ENCODE data around the gene DENND10. TPM values are rescaled to one million over a fixed set of nuclear protein-coding genes. Genes with fewer than 3 reads are reported as not detected.

DENND10 gene
- total RNA-seq, 2 experiments from 2014 or later = 39.9 to 41.3 TPM

DNA sequence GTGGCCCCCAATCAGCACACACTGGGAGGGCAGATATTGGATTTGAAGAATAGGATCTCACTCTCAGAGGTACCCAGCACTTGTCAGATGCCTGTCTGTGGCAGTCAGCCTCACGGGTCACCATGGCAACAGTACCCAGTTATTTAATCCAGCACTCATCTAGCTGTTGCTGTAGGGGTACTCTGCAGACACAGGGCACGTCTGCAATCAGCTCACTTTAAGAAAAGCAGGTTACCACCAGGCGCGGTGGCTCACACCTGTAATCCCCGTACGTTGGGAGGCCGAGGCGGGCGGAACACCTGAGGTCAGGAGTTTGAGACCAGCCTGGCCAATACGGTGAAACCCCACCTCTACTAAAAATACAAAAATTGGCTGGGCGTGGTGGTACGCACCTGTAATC, 49.7 kb downstream of the DENND10 start:
- peaks cover 54% of the 10 kb centered on the region for H3K36me3 Mint-ChIP-seq (ENCODE audit: low read depth)
- POLR2A ChIA-PET = no interaction called here
- ATAC-seq = no peak

DNA sequence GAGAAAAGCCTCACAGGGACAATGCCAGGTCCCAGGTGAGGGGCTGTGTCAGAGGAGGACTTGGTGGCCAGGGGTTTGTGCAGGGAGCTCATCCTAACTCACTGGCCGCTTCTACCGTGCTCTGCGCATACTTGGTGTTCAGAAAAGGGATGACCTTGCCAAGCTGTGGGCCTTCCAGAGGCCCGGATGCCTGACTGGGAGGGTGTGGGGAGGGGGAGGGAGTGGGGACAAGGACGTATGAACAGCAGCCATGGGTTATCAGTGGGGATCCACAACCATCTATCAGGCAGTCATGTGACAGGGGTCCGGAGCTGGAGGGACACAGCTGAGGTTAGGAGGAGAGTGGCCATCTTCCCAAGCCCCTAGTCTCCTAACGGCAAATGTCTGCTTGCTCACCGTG, 55.4 kb downstream of the DENND10 start:
- H3K36me3 Mint-ChIP-seq (ENCODE audit: low read depth) = peaks cover 52% of the 10 kb centered on the region
- CTCF ChIA-PET = no interaction called here

More for the DNA sequence above, 49.7 kb downstream of the DENND10 start:
- Mint-ChIP-seq H3K27me3 (ENCODE audit: low read depth) (no peaks in the 10 kb centered on the region), H3K4me1 (ENCODE audit: low read depth) (peaks cover 3% of the 10 kb centered on the region), H3K27ac (no peak overlapping the region), H3K9me3 (ENCODE audit: insufficient read depth) (no peaks in the 10 kb centered on the region), H3K4me3 (no peak overlapping the region)
- DNase-seq = no peak
- CTCF ChIA-PET = interaction anchor here (0.9 kb wide), 1 partner anchor 18 kb away, joined by 3 read pairs; no protein-coding TSS in a partner anchor

DNA sequence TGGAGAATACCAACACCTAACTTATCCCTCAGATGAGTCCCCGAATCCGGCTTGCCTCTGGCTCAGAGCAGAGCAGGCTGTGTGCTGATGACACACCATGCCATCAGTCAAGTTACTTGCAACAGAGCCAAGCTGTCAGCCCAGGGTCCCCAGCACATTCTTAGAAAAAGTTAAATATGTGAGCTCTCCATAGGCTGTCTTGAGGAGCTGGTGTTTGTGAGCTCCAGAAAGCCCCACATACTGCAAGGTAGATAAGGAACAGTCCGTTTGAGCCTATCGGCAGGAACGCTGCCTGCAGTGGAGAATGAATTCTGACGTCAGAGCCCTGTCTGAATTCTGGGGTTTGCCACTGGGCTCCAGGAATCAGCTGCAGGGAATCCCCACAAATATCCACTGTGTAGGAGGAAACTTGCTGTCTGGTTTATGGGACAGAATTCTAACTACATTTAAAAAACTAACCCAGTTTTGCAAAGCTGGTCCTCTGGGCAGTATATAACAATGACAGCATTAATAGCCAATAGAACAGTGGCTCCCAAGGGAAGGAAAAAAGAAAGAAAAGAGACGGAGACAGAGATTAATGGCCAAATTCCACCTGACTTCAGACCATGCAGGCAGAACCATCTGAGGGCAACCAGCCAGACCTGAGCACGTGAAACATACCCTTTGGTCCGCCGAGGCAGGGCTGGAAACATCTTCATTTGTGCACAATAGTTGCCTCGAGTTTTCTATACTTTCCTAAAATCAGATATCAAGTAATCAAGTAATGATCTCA, 58.0 kb downstream of the DENND10 start:
- ChIA-PET CTCF (interaction anchor here (0.6 to 0.8 kb wide), 2 partner anchors 23 to 48 kb away, joined by 3 read pairs; no protein-coding TSS in a partner anchor), POLR2A (interaction anchor here (0.7 to 1.3 kb wide), 2 partner anchors 9 to 26 kb away, joined by 3 read pairs; no protein-coding TSS in a partner anchor)
- Mint-ChIP-seq H3K36me3 (ENCODE audit: low read depth) (peaks cover 37% of the 10 kb centered on the region), H3K4me3 (no peak overlapping the region), H3K27me3 (ENCODE audit: low read depth) (no peaks in the 10 kb centered on the region), H3K9me3 (ENCODE audit: insufficient read depth) (no peaks in the 10 kb centered on the region), H3K27ac (no peak overlapping the region), H3K4me1 (ENCODE audit: low read depth) (peaks cover 44% of the 10 kb centered on the region)
- DNase-seq = no peak
- ATAC-seq = no peak

More for the DNA sequence above, 55.4 kb downstream of the DENND10 start:
- Mint-ChIP-seq H3K4me3 (no peak overlapping the region), H3K4me1 (ENCODE audit: low read depth) (peaks cover 28% of the 10 kb centered on the region), H3K9me3 (ENCODE audit: insufficient read depth) (no peaks in the 10 kb centered on the region), H3K27me3 (ENCODE audit: low read depth) (no peaks in the 10 kb centered on the region), H3K27ac (no peak overlapping the region)
- ATAC-seq (no peak), DNase-seq (no peak)
- POLR2A ChIA-PET = no interaction called here

DNA sequence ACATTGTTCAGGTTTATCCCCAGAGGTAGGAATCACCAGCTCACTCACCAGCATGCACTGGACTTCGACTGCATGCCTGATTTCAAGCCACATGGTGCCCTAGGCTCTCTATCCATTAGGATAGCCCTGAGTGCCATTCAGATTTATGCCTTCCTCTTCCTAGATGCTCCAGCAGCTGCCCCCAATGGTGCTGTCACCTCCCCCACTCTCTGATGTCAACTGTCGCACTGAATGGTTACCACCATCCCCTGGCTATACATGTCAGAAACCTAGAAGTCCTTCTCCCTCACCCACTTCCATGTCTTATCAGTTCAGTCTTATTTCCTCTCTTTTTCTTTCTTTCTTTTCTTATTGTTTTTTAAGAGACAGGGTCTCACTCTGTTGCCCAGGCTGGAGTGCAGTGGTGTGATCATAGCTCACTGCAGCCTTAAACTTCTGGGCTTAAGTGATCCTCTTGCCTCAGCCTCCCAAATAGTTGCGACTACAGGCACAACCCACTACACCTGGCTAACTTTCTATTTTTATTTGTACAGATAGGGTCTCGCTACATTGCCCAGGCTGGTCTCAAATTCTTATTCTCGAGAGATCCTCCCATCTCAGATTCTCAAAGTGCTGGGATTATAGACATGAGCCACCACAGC, 58.7 kb downstream of the DENND10 start:
- H3K4me1 Mint-ChIP-seq (ENCODE audit: low read depth) = peaks cover 47% of the 10 kb centered on the region
- ATAC-seq (no peak), DNase-seq (no peak)
- H3K9me3 Mint-ChIP-seq (ENCODE audit: insufficient read depth) = no peaks in the 10 kb centered on the region
- H3K27me3 Mint-ChIP-seq (ENCODE audit: low read depth) = no peaks in the 10 kb centered on the region
- CTCF ChIA-PET = interaction anchor here (0.6 to 1.8 kb wide), 3 partner anchors 23 to 47 kb away, joined by 3 to 4 read pairs (median 3); no protein-coding TSS in a partner anchor
- POLR2A ChIA-PET = no interaction called here
- H3K36me3 Mint-ChIP-seq (ENCODE audit: low read depth) = peaks cover 43% of the 10 kb centered on the region
- peak overlapping the region; percentile 39 for H3K27ac Mint-ChIP-seq
- H3K4me3 Mint-ChIP-seq = no peak overlapping the region

DNA sequence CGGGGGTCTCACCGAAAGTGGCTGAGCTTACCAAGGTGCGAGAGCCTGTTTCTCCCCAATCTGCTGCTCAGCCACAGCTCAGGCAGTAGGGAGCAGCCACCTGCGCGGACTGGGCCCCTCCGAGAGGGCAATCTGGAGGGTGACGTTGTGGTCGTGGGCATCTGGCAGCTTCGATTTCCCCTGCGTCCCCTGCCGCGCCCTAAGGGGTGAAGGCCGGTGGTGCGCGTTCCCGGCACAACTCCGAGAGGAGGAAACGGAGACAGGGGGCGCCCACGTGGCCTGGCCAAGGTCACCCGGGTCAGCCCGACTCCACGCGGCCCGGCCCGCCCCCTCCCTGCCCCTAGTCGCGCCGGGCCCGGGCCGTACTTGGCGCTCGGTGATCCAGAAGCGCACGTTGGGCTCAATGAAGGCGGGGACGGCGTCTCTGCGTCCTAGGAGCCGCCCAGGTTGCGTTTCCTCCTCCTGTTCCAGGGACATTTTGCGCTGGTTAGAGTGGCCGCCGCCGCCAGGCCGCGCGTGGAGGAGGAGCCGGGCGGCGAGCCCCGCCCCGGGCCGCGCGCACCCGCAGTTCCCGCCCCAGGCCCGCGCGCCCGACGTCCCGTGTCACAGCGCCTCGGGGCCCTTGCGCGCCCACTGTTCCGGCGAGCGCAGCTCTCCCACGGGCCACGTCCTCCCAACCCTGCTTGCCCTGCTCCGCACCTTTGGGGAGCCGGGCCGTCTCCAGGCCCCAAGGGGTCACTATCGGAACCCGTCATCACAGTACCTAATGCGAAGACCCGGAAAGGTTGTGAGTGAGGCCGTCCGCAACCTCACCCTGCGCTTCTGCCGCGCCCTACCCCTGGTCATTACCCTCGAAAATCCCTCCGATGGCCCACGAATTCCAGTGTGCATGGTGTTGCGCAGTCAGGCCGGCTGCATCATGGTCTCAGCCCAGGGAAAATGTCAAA, 61.5 kb downstream of the DENND10 start, which contains the start of gene SFXN4:
Gene SFXN4 (minus strand): TSS at position 544 of the 947 bp plus-strand sequence. CDS start 67 bp downstream, at position 477.
- ChIA-PET CTCF (interaction anchor here (0.6 to 2.6 kb wide), 7 partner anchors 12 to 324 kb away, joined by 3 to 7 read pairs (median 3); no protein-coding TSS in a partner anchor), POLR2A (interaction anchor here (0.6 to 1.9 kb wide), 12 partner anchors 8 to 384 kb away, joined by 3 to 10 read pairs (median 4); partner anchors contain the start of genes DENND10 and GRK5)
- Mint-ChIP-seq H3K4me1 (ENCODE audit: low read depth) (peaks cover 47% of the 10 kb centered on the region), H3K4me3 (peak within 1 kb of the TSS; percentile 88), H3K27ac (peak within 1 kb of the TSS; percentile 97), H3K27me3 (ENCODE audit: low read depth) (no peaks in the 10 kb centered on the region), H3K9me3 (ENCODE audit: insufficient read depth) (no peaks in the 10 kb centered on the region), H3K36me3 (ENCODE audit: low read depth) (peaks cover 55% of the 10 kb centered on the region)
- DNase-seq = peak; percentile 83
- peak; percentile 92 for ATAC-seq

DNA sequence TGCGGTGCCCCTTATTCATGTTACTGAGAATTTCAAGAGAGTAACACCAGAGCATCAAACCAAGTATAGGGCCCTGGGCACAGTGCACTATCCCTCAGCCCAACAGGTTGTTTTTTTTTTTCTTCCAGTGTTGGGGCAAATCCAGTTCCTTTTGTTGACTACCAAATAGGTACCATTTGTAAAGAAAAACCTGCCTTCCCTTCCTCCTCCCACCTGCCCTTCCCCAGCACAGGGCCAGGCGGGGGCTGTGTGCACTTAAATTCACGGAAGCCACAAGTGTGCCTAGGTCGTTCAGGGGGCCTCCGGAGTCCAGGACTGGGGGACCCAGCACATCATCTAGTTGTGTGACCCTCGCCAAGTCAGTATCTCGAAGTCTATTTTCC, 62.2 kb downstream of the DENND10 start:
- ATAC-seq (peak; percentile 8), DNase-seq (no peak)
- POLR2A ChIA-PET = interaction anchor here (0.6 to 1.9 kb wide), 3 partner anchors 10 to 34 kb away, joined by 4 to 10 read pairs (median 7); no protein-coding TSS in a partner anchor
- H3K27me3 Mint-ChIP-seq (ENCODE audit: low read depth) = no peaks in the 10 kb centered on the region
- CTCF ChIA-PET = interaction anchor here (2.6 kb wide), 1 partner anchor 34 kb away, joined by 7 read pairs; no protein-coding TSS in a partner anchor
- H3K4me3 Mint-ChIP-seq = peak overlapping the region; percentile 88
- peaks cover 47% of the 10 kb centered on the region for H3K4me1 Mint-ChIP-seq (ENCODE audit: low read depth)
- peak overlapping the region; percentile 97 for H3K27ac Mint-ChIP-seq
- H3K36me3 Mint-ChIP-seq (ENCODE audit: low read depth) = peaks cover 53% of the 10 kb centered on the region
- no peaks in the 10 kb centered on the region for H3K9me3 Mint-ChIP-seq (ENCODE audit: insufficient read depth)

DNA sequence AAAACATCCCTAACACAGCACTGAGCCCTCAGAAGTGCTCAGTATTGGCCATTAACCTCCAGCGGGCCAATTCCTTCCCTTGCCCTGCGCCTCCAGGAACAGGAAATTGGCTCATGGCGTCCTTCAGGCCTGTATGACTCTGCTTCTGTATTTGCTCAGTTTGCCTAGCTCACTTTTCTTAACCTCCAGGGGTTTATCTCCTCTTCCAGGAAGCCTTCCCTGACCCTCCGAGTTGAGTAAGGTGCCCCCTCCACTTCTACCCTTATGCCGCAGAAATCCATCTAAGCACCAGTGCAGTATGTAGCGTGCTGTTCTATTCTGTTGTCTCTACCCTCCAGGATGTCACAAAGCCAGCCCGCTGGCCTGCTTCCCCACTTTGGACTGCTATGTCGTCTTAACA, 62.7 kb downstream of the DENND10 start:
- no peak for ATAC-seq
- CTCF ChIA-PET = interaction anchor here (2.6 kb wide), 1 partner anchor 34 kb away, joined by 7 read pairs; no protein-coding TSS in a partner anchor
- no peaks in the 10 kb centered on the region for H3K9me3 Mint-ChIP-seq (ENCODE audit: insufficient read depth)
- H3K4me1 Mint-ChIP-seq (ENCODE audit: low read depth) = peaks cover 45% of the 10 kb centered on the region
- POLR2A ChIA-PET = interaction anchor here (0.6 to 1.0 kb wide), 3 partner anchors 25 to 44 kb away, joined by 3 to 4 read pairs (median 4); no protein-coding TSS in a partner anchor
- DNase-seq = no peak
- no peaks in the 10 kb centered on the region for H3K27me3 Mint-ChIP-seq (ENCODE audit: low read depth)
- H3K27ac Mint-ChIP-seq = peak overlapping the region; percentile 97
- H3K4me3 Mint-ChIP-seq = peak overlapping the region; percentile 88
- peaks cover 54% of the 10 kb centered on the region for H3K36me3 Mint-ChIP-seq (ENCODE audit: low read depth)

DNA sequence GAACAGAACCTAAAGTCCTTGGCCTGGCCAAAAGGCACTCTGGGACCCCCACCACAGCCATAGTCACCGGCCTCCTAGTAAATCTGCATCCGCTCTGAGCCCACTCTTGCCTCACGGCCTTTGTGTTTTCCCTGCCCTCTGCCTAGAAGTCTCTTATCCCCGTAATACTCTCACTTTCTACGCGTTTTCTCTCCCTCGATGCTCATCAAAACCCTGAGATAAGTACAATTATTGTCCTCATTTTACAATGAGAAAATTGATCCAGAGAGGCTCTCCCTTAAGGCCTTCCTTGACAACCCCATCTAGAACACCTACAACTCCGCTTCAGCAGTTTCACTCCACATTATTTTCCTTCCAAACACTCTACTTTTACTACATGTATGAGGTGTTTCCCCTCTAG, 63.1 kb downstream of the DENND10 start:
- H3K4me1 Mint-ChIP-seq (ENCODE audit: low read depth) = peaks cover 40% of the 10 kb centered on the region
- CTCF ChIA-PET = no interaction called here
- peak overlapping the region; percentile 97 for H3K27ac Mint-ChIP-seq
- no peaks in the 10 kb centered on the region for H3K9me3 Mint-ChIP-seq (ENCODE audit: insufficient read depth)
- ATAC-seq (no peak), DNase-seq (no peak)
- peak overlapping the region; percentile 88 for H3K4me3 Mint-ChIP-seq
- H3K27me3 Mint-ChIP-seq (ENCODE audit: low read depth) = no peaks in the 10 kb centered on the region
- H3K36me3 Mint-ChIP-seq (ENCODE audit: low read depth) = peaks cover 54% of the 10 kb centered on the region
- POLR2A ChIA-PET = interaction anchor here (0.6 to 1.0 kb wide), 2 partner anchors 30 to 43 kb away, joined by 3 to 4 read pairs; no protein-coding TSS in a partner anchor

DNA sequence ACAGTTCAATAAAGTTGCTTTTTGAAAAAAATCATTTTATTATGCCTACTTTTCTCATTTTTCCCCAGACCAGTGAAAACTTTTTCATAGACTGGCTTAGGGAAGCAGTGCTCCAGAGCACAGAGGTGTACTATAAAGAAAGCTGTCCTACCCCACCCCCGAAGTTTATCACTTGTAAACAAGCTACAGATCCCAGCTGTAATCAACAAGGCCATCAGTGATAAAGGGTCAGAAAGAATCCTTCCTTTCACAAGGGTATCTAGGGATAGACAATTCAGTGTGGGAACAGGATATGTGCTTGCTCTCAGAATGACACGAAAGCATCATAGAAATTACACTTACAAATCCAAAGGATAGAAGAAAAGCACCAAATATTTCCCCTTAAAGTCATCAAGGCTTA, 70.2 kb downstream of the DENND10 start:
- CTCF ChIA-PET = no interaction called here
- H3K36me3 Mint-ChIP-seq (ENCODE audit: low read depth) = peaks cover 58% of the 10 kb centered on the region

DNA sequence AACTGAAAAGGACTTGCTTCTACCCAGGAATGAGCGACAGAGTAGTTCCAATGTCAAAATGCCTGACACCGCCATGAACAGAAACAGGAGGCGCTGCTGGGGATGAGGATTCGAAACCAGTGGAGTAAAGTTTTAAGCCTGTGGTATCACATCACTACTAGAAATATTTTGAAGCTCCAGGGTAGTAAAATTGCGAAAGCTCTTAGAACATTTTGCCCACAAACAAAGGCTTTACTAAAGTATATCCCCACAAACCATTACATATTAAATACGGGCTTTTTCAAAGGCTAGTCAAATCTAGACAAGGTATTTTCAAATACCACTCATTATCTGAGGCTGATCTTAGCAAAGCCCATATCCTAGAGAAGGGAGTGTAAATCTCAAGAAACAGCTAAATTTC, 72.3 kb downstream of the DENND10 start:
- ATAC-seq = no peak
- DNase-seq = no peak
- Mint-ChIP-seq H3K36me3 (ENCODE audit: low read depth) (peaks cover 46% of the 10 kb centered on the region), H3K4me3 (no peak overlapping the region), H3K4me1 (ENCODE audit: low read depth) (peaks cover 31% of the 10 kb centered on the region), H3K27ac (no peak overlapping the region), H3K27me3 (ENCODE audit: low read depth) (no peaks in the 10 kb centered on the region), H3K9me3 (ENCODE audit: insufficient read depth) (no peaks in the 10 kb centered on the region)
- POLR2A ChIA-PET = interaction anchor here (1.1 to 2.0 kb wide), 3 partner anchors 11 to 96 kb away, joined by 3 to 7 read pairs (median 3); partner anchors contain the start of gene SFXN4
- CTCF ChIA-PET = interaction anchor here (1.6 to 1.7 kb wide), 4 partner anchors 14 to 36 kb away, joined by 3 to 8 read pairs (median 6); no protein-coding TSS in a partner anchor

More for the DNA sequence above, 70.2 kb downstream of the DENND10 start:
- no peak for DNase-seq
- no peak for ATAC-seq
- POLR2A ChIA-PET = interaction anchor here (1.4 kb wide), 1 partner anchor 9 kb away, joined by 3 read pairs; the partner anchor contains the start of gene SFXN4
- no peaks in the 10 kb centered on the region for H3K27me3 Mint-ChIP-seq (ENCODE audit: low read depth)
- H3K4me1 Mint-ChIP-seq (ENCODE audit: low read depth) = peaks cover 25% of the 10 kb centered on the region
- H3K4me3 Mint-ChIP-seq = no peak overlapping the region
- no peaks in the 10 kb centered on the region for H3K9me3 Mint-ChIP-seq (ENCODE audit: insufficient read depth)
- H3K27ac Mint-ChIP-seq = no peak overlapping the region

All from activated CD8-positive, alpha-beta T cell treated with anti-CD3 and anti-CD28 coated beads, Interleukin-2, amount 10 ng/mL, durations not matched to agents 7 days and 5 days (primary cell).